Measurements from ENCODE around the gene ZNG1B.
"Not testable (repeated sequence)": the region's sequence is repeated elsewhere in the genome, so short reads cannot be mapped to it uniquely, and the experiment has no call there.

GRCh38 chr2:113542529-113542928 lies 105.0 kb downstream of the ZNG1B start:
- TF ChIP-seq CTCF (conservative IDR thresholded peaks at IDR 0.05); EZH2 (IDR thresholded peaks at IDR 0.05; ENCODE audit: low read depth): not testable (repeated sequence)
